Measurements from ENCODE around the gene SOX10.

Gene SOX10

GRCh38 chr22:37929390-37929789, 55.0 kb downstream of the SOX10 start:
- no peak for DNase-seq

DNA sequence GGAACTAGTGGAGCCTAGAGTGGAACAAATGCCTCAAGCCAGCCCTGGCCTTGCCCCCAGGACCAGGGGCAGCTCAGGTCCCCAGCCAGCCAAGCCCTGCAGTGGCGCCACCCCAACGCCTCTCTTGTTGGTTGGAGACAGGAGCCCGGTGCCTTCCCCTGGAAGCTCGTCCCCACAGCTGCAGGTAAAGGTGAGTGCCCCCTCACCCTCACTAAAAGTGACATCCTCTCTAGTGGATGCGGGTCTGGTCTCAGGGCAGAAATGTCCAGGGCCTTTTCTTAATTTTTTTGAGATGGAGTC, 56.8 kb downstream of the SOX10 start:
- no peak for DNase-seq

- DNase-seq: no peak
Measured at GRCh38 chr22:37926771-37927636, 57.4 kb downstream of the SOX10 start.

DNA sequence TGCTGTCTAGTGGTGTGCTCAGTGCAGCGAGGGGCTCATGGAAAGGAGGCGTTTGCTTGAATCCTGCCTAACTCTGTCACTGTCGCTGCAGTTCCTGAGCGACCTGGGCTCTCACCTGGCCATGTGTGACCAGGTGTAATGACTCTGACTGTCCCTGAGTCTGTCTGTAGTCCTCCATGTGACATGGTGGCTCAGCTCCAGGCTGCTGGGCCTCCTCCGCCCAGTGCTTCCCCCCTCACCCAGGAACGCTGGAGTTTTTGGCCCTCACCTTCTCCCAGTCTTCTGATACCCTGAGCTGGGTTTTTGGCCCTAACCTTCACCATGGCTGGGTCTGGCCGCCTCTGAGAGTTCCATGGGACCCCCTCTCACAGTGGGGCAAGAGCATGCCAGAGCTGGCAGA, 58.0 kb downstream of the SOX10 start:
- DNase-seq: no peak

DNA sequence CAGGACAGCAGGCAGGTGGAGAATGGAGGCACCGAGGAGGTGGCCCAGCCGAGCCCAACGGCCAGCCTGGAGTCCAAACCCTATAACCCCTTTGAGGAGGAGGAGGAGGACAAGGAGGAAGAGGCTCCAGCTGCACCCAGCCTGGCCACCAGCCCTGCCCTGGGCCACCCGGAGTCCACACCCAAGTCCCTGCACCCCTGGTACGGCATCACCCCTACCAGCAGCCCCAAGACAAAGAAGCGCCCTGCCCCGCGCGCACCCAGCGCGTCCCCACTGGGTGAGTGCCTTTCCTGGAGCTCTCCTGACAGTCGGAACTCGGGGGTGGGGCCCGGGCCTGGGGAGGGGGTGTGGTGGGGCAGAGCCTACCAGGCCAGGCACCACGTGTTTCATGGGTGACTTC, 58.6 kb downstream of the SOX10 start:
- no peak for DNase-seq

DNA sequence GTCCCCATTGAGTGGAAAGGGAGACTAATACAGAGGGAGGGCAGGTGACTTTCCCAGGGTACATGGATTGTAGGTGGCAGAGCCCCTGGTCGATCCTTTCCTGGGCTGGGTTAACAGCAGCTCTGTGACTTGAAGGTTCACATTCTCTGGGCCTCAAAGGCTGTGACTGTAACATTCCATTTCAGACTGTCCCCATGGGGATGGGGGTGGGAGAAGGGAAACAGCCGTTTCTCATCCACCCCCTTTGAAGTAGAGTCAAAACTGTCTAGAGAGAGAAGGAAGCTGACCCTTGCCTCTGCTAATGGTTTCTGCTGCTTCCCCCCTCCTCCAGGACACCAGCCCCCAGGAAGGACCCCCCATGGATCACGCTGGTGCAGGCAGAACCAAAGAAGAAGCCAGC, 59.0 kb downstream of the SOX10 start:
- DNase-seq: no peak

DNA sequence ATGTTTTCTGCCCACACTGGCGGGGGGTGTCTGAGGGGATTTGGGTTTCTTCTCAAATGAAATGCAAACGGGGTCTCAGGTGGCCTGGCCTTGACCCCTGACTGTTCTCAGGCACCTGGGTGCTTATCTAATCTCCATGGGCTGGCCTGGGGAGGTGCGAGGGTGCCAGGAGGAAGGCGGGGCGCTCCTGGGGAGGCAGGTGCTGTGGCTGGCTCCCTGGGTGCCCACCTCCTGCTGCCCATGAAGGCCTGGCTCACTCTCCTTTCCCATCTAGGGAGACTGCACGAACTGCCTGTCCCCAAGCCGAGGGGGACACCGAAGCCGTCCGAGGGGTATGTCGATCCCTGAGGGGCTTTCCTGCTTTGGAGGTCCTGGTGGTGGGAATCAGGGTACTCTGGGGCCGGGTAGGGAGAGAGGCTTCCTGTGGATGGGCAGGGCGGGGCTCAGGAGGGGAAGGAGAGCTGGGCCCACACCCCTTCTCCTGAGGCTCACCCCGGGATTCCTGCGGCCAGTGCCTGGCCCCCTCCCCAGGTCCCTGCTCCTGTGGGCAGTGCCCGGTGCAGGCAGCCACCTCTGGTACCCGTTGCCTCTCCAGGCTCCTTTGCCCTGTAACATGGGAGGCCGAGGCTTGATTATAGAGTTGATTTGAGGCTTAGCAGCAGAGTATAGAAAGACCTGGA, 59.8 kb downstream of the SOX10 start:
- DNase-seq: no peak

DNA sequence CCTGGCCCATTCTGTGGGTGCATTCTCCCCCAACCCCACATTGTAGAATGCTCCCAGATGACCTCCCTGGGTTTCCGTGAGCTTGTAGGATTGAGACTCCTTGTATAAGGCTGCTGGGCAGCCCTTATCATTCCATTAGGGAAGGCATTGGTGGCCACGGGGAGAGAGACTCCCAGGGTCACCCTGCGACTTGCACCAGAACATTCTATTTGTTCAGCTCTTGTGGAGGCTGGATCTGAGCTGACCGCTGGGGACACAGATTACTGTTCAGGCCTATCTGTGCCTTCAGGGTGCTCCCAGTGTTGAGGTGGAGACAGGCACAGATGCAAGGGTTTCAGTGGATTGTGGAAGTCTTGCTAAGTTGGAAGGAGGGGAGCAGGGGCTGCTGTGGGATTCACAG, 60.4 kb downstream of the SOX10 start:
- DNase-seq: no peak

Data from AML-193 (cell line).